HepG2 (cell line): ENCODE measurements around the gene SLC35D2. TPM values are rescaled to one million over a fixed set of nuclear protein-coding genes. Genes with fewer than 3 reads are reported as not detected.

Source experiments
- ADNP ChIP-seq: sonication (generic); formaldehyde crosslinking; IDR thresholded peaks from 2 replicates; pipeline ENCODE4 v1.4.0; 2020; ENCODE audit warnings: missing genetic modification reagents
- CCDC6 ChIP-seq: sonication (generic); formaldehyde crosslinking; IDR thresholded peaks from 2 replicates; pipeline ENCODE4 v1.8.1; 2022; ENCODE audit warnings: mild to moderate bottlenecking, missing genetic modification reagents, moderate library complexity
- ELF4 ChIP-seq: sonication (generic); formaldehyde crosslinking; IDR thresholded peaks from 2 replicates; pipeline ENCODE4 v1.5.0; 2020; ENCODE audit warnings: missing genetic modification reagents, mild to moderate bottlenecking, moderate library complexity, borderline replicate concordance
- FLYWCH1 ChIP-seq: sonication (generic); formaldehyde crosslinking; IDR thresholded peaks from 2 replicates; pipeline ENCODE4 v1.8.1; 2023; ENCODE audit warnings: mild to moderate bottlenecking, missing genetic modification reagents
- FOXP1 ChIP-seq, 2 experiments: fragments of 450-650 bp in 1 of 2; IDR thresholded peaks; 2 replicates each; pipeline ENCODE4 v1.6.1; 2017 to 2018; ENCODE audit warnings: antibody characterized with exemption in 1 of 2
- GMEB1 ChIP-seq: sonication (generic); formaldehyde crosslinking; IDR thresholded peaks from 2 replicates; pipeline ENCODE4 v1.5.1; 2020; ENCODE audit warnings: missing genetic modification reagents, mild to moderate bottlenecking, borderline replicate concordance
- GPN1 ChIP-seq: sonication (generic); formaldehyde crosslinking; IDR thresholded peaks from 2 replicates; pipeline ENCODE4 v1.5.1; 2020; ENCODE audit warnings: missing genetic modification reagents, borderline replicate concordance
- KLF16 ChIP-seq, 2 experiments: sonication (generic) in 1 of 2; formaldehyde crosslinking in 1 of 2; IDR thresholded peaks; 2 replicates each; pipeline versions ENCODE4 v1.6.1 to v1.8.0; 2016 to 2023; ENCODE audit warnings: missing genetic modification reagents in 2 of 2, missing compliant biosample characterization in 1 of 2
- NPAS2 ChIP-seq: sonication (generic); formaldehyde crosslinking; IDR thresholded peaks from 2 replicates; pipeline ENCODE4 v1.8.0; 2022; ENCODE audit warnings: mild to moderate bottlenecking, missing genetic modification reagents, borderline replicate concordance
- PAWR ChIP-seq: sonication (generic); formaldehyde crosslinking; IDR thresholded peaks from 2 replicates; pipeline ENCODE4 v1.4.0; 2020; ENCODE audit warnings: missing genetic modification reagents, mild to moderate bottlenecking, borderline replicate concordance
- POGZ ChIP-seq: sonication (generic); formaldehyde crosslinking; IDR thresholded peaks from 2 replicates; pipeline ENCODE4 v1.4.0; 2020; ENCODE audit warnings: mild to moderate bottlenecking, missing genetic modification reagents
- RARG ChIP-seq: sonication (generic); formaldehyde crosslinking; IDR thresholded peaks from 2 replicates; pipeline ENCODE4 v1.4.0; 2020; ENCODE audit warnings: low read depth, mild to moderate bottlenecking, missing genetic modification reagents
- SMAD3 ChIP-seq: sonication (generic); formaldehyde crosslinking; IDR thresholded peaks from 2 replicates; pipeline ENCODE4 v1.4.0; 2020; ENCODE audit warnings: missing genetic modification reagents
- SPEN ChIP-seq: sonication (generic); formaldehyde crosslinking; IDR thresholded peaks from 2 replicates; pipeline ENCODE4 v1.5.1; 2020; ENCODE audit warnings: low read depth, mild to moderate bottlenecking, missing genetic modification reagents
- TOPORS ChIP-seq: sonication (generic); formaldehyde crosslinking; IDR thresholded peaks from 2 replicates; pipeline ENCODE4 v1.8.0; 2023; ENCODE audit warnings: mild to moderate bottlenecking, missing genetic modification reagents
- U2AF2 ChIP-seq: fragments of 200-400 bp; formaldehyde crosslinking; IDR thresholded peaks from 2 replicates; pipeline ENCODE4 v1.6.1; 2017; ENCODE audit warnings: low read depth, mild to moderate bottlenecking, low read length
- ZBTB42 ChIP-seq: sonication (generic); formaldehyde crosslinking; IDR thresholded peaks from 2 replicates; pipeline ENCODE4 v1.5.0; 2020; ENCODE audit warnings: mild to moderate bottlenecking, missing genetic modification reagents
- ZEB1 ChIP-seq: IDR thresholded peaks from 2 replicates; pipeline ENCODE4 v1.6.1; 2012; ENCODE audit warnings: mild to moderate bottlenecking, low read depth, inconsistent platforms; ENCODE audit not compliant: insufficient replicate concordance
- ZFP37 ChIP-seq: sonication (generic); formaldehyde crosslinking; IDR thresholded peaks from 2 replicates; pipeline ENCODE4 v1.4.0; 2020; ENCODE audit warnings: missing genetic modification reagents, borderline replicate concordance
- ZFP41 ChIP-seq: sonication (generic); formaldehyde crosslinking; IDR thresholded peaks from 2 replicates; pipeline ENCODE4 v1.4.0; 2020; ENCODE audit warnings: mild to moderate bottlenecking, missing genetic modification reagents, borderline replicate concordance
- ZNF263 ChIP-seq: sonication (generic); formaldehyde crosslinking; IDR thresholded peaks from 2 replicates; pipeline ENCODE4 v1.4.0; 2020; ENCODE audit warnings: missing genetic modification reagents
- ZNF607 ChIP-seq: sonication (generic); formaldehyde crosslinking; IDR thresholded peaks from 2 replicates; pipeline ENCODE4 v1.5.1; 2020; ENCODE audit warnings: missing genetic modification reagents, mild to moderate bottlenecking, borderline replicate concordance
- ZNF788 ChIP-seq: sonication (generic); formaldehyde crosslinking; IDR thresholded peaks from 2 replicates; pipeline ENCODE4 v1.5.0; 2020; ENCODE audit warnings: mild to moderate bottlenecking, missing genetic modification reagents, borderline replicate concordance
- polyA plus RNA-seq, 8 experiments: library from polyadenylated mRNA; depleted of rRNA in 3 of 8; stranded (reverse) in 7 of 8; unstranded in 1 of 8; fragments of >200 nt; fragmentation: Illumina TruSeq in 4 of 8; extraction: Trizol in 4 of 8; gene quantifications; 2 replicates each; pipeline versions ENCODE4 v1.2.1 to v1.2.3, GENCODE V29; 2011 to 2016; ENCODE audit warnings: low read depth in 4 of 8, missing spikeins in 1 of 8, mixed read lengths in 1 of 8; ENCODE audit not compliant: insufficient read depth in 1 of 8
- total RNA-seq, 5 experiments: library from RNA; depleted of rRNA; stranded (reverse); fragments of >200 nt; fragmentation: Illumina TruSeq; extraction: Trizol; gene quantifications; 2 replicates each; pipeline ENCODE4 v1.2.3, GENCODE V29; 2016; ENCODE audit warnings: low read depth in 1 of 5
- TF ChIP-seq, protein P1 (sequence below): sonication (generic); formaldehyde crosslinking; IDR thresholded peaks from 2 replicates; pipeline ENCODE4 v1.9.0; 2022; ENCODE audit warnings: missing genetic modification reagents, mild to moderate bottlenecking, borderline replicate concordance
- TF ChIP-seq, protein P2 (sequence below): sonication (generic); formaldehyde crosslinking; IDR thresholded peaks from 2 replicates; pipeline ENCODE4 v1.9.0; 2021; ENCODE audit warnings: missing genetic modification reagents, borderline replicate concordance

Gene SLC35D2
- total and polyA plus RNA-seq, 2 of the 13 experiments (the other 11 are each of a cell fraction or from before 2014, with no cell fraction given): 96.2 to 103 TPM

- TF ChIP-seq, protein P1, sequence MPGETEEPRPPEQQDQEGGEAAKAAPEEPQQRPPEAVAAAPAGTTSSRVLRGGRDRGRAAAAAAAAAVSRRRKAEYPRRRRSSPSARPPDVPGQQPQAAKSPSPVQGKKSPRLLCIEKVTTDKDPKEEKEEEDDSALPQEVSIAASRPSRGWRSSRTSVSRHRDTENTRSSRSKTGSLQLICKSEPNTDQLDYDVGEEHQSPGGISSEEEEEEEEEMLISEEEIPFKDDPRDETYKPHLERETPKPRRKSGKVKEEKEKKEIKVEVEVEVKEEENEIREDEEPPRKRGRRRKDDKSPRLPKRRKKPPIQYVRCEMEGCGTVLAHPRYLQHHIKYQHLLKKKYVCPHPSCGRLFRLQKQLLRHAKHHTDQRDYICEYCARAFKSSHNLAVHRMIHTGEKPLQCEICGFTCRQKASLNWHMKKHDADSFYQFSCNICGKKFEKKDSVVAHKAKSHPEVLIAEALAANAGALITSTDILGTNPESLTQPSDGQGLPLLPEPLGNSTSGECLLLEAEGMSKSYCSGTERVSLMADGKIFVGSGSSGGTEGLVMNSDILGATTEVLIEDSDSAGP (CRISPR knock-in tag): peak; percentile 77; the same call in 1 of the 2 replicates
- TF ChIP-seq PAWR (CRISPR knock-in tag) (no peak), ZNF788 (no peak), SMAD3 (no peak), ZBTB42 (CRISPR knock-in tag) (peak; percentile 16; the same call in 1 of the 2 replicates), POGZ (CRISPR knock-in tag) (no peak), U2AF2 (no peak), ZFP41 (CRISPR knock-in tag) (no peak), GMEB1 (CRISPR knock-in tag) (no peak), NPAS2 (no peak), ELF4 (CRISPR knock-in tag) (no peak), ZEB1 (no peak), RARG (CRISPR knock-in tag) (no peak), GPN1 (no peak), ZNF607 (CRISPR knock-in tag) (0 out of 2 replicates have a peak, but pooled peaks have one; percentile 29), FLYWCH1 (CRISPR knock-in tag) (no peak), ADNP (CRISPR knock-in tag) (no peak), FOXP1 (IDR thresholded peaks at IDR 0.05) (no peak), FOXP1 (CRISPR knock-in tag; IDR thresholded peaks at IDR 0.05) (no peak; the same call in 1 of the 2 replicates), KLF16 (CRISPR knock-in tag; IDR thresholded peaks at IDR 0.05) (peak in 1 of 2 experiments; percentile 23; a peak in 1 of 4 replicates), ZNF263 (peak; percentile 9; the same call in 1 of the 2 replicates), ZFP37 (no peak), CCDC6 (CRISPR knock-in tag) (peak; percentile 70), TOPORS (CRISPR knock-in tag) (no peak), SPEN (0 out of 2 replicates have a peak, but pooled peaks have one; percentile 42)
- TF ChIP-seq, protein P2, sequence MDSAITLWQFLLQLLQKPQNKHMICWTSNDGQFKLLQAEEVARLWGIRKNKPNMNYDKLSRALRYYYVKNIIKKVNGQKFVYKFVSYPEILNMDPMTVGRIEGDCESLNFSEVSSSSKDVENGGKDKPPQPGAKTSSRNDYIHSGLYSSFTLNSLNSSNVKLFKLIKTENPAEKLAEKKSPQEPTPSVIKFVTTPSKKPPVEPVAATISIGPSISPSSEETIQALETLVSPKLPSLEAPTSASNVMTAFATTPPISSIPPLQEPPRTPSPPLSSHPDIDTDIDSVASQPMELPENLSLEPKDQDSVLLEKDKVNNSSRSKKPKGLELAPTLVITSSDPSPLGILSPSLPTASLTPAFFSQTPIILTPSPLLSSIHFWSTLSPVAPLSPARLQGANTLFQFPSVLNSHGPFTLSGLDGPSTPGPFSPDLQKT (CRISPR knock-in tag): no peak
Observed at GRCh38 chr9:96418920-96419690, 35.6 kb upstream of the SLC35D2 start (continued).
